Left kidney (tissue), 2 donors: Measurements from ENCODE around the gene AGXT. TPM values are rescaled to one million over a fixed set of nuclear protein-coding genes. Genes with fewer than 3 reads are reported as not detected.

Experiments used
- DNase-seq: peaks from one replicate; pipeline ENCODE4 v3.0.0-alpha.2; 2013
- polyA plus RNA-seq: library from polyadenylated mRNA; unstranded; fragments of 120-200 nt; gene quantifications from one replicate; pipeline ENCODE4 v1.2.1, GENCODE V29; 2013; ENCODE audit not compliant: insufficient read length

AGXT gene
- polyA plus RNA-seq, 1 donor, result 0.12 TPM

DNA sequence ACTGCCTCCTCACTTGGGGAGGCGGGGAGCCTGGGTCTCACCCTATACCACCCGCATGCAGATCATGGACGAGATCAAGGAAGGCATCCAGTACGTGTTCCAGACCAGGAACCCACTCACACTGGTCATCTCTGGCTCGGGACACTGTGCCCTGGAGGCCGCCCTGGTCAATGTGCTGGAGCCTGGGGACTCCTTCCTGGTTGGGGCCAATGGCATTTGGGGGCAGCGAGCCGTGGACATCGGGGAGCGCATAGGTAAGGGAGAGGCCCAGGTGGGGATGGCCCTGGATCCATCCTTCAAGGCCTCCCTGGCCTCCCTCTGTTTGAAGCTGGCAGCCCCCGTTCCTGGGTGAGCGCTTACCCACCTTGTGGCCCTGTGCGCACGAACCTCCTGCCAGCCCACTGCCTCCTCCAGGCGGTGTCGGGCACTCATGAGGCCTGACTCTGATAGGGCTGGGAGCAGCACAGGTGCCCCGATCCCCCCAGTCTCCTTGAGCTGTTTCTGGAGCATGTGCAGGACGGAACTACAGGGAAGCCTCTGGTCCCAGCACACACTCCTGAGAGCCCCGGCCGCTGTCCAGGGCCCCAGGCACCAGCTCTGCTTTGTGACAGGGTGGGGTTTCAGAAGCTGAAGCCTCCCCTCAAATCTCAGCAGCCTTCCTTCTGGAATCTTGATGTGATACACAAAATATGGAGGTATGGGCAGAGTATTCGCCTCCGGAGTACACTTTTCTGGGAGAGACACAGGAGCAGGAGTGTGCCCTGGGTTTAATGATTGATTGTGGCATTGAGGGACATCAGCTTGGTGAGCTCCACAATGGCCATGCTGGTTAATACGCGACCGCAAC, 708 bp downstream of the AGXT start:
- no peak for DNase-seq

DNA sequence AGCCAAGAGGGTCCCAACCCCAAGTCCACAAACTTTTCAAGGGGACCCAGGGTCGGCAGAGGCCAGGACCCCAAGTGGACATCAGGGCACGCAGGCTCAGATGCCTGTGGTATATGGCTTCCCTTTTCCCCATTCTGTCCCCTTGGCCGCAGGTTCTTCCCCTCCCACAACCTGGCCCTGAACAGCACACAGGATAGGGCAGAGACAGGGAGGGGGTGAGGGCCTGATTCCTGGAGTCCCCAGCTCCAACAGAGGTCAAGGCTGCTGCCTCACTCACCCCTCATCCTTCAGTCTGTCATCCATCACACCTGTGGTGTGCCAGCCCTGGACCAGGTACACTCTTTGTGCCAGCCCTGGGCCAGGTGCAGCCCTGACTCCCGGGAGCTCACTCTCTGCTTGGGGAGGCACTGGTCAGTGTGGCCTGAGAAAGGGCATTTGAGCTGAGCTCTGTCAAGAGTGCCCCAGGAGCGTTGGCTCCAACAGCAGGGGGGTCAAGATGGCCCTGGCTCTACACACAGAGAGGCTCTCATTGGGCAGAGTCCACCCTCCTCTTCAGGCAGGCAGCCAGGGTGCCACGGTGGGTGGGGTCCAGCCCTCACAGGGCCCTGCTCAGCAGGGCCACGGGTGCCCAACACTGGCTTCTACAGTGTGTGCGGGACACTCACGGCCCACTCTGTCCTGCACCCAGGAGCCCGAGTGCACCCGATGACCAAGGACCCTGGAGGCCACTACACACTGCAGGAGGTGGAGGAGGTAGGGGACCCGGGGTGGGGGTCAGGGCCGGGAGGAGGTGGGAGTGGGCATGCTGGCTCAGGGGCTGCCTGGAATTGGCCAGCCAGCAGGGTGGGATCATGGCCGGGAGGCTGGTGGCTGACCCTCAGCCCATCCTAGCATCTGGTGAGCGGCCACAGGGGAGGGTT, 1.6 kb downstream of the AGXT start:
- DNase-seq, result no peak

DNA sequence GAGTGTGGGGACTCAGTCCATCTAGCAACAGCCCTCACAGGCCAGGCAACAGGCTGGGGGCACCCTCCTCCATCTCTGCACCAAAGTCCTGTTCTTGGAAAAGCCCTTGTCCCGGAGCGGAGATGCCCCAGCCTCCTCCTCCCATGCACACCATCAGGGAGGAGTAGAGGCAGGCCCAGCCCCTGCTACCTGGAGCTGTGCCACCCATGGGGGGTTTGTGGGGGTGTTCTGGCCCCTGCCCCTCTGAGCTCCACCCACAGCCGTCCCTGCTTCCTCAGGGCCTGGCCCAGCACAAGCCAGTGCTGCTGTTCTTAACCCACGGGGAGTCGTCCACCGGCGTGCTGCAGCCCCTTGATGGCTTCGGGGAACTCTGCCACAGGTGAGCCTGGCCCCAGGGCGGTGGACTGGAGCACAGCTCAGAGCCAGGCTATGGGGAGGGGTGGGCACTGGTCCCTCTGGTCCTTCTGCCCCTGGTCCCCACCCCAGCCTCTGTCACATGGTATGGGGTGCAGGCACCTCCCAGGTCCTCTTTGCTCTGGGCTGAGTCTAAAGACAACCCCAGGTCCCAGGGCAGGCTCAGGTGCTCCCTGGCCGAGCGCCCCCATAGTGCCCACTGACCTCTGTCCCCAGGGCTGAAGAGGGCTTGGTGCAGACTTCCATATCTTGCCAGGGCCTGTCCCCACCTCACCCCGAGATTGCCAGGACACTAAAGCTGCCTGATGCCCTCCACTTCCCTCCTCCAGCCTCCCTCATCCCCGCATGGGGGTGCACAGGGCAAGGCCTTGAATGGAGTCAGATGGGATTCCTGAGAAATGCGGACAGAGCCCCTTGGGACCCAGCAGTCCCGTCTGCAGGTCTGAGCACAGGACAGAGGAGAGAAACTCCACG, 2.7 kb downstream of the AGXT start:
- no peak for DNase-seq

DNA sequence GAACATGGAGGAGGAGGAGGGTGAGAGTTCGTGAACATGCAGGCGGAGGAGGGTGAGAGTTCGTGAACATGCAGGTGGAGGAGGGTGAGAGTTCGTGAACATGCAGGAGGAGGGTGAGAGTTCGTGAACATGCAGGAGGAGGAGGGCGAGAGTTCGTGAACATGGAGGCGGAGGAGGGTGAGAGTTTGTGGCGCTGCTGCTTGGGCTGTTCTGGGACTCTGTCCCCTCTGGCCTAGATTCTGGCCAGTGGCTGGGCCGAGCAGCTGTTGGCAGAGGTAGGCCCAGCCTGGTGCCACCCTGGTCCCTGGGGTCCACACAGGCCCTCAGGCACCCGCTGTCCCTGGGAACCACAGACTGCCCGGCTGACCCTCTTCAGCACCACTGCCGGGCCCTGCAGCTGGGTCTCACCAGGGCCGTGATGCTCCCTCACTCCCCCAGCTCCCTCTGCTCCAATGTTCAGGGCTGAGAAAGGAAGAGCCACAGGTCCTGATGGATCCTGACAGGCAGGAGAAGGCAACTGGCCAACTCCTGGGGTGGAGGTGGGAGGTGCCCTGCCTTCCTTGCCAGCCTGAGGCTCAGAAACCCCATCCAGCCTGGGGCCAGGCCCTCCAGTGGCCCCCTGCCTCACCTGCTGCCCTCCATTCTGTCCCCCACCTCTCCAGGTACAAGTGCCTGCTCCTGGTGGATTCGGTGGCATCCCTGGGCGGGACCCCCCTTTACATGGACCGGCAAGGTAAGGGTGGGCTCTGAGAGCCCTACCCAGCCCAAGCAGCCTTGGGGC, 3.9 kb downstream of the AGXT start:
- no peak for DNase-seq

DNA sequence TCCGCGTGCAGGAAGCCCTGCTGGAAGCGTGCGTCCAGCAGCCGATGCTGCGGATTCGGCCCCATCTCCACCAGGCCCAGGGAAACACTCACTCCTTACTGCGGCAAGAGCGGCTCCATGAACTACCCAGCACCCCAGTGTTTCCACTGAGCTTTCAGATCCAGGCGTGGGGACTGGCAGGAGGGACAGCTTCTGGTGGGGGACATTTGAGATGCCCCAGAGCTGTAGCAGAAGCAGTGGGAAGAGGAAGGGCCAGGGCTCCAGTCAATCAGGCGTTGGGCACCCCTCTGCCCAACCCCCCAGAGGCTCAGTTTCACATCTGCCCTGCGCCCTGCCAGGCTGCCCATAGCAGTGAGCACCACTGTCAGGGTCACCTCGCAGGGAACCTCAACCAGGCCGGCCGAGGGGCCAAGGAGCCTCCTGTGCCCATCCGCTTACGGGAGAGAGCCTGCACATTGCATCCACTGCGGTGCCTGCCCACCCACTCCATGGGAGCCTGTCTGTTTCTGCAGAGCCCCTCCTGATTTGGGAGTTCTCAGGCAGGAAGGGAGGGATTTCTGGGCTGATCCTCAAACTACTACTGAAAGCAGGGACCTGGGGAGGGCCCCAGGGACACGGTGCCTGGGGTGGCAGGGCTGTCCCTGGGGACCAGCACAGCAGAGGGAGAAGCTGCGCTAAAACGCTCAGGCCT, 4.6 kb downstream of the AGXT start:
- no peak for DNase-seq

DNA sequence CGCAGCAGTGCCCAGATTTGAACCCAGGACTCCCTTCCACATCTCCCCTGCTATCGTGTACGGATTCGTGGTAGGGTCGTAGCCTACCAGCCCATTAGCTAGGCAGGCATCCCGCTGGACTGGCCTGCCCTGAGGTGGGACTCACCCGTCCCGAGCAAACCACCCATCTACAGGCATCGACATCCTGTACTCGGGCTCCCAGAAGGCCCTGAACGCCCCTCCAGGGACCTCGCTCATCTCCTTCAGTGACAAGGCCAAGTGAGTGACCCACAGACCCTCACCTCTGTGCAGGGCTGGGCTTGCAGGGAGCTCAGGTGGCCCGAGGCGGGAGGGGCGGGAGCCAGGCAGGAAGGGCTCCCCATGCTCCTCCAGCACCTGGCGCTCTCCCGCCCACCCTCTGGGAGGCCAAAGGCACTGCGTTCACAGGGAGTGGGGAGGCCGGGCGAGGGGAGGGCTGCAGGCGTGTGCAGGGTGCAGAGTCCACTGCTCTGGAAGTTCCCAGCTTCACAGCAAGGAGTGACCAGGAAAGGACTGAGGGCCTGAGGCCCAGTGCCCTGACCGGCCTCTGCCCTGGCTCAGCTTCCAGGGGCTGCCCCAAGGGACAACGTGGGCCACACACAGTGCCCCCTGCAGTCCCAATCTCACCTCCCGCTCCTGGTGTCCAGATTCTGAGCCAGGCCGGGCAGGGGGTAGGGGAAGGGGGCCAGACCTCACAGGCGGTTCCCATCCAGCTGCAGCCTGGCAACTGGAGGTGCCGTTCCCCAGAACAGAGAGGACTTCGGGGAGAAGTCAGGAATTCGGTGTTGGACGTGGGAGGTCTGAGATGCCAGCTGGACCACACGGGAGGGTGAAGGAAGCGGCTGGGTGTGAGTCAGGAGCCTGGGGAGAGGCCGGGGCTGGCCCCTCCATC, 5.4 kb downstream of the AGXT start:
- DNase-seq, result no peak

DNA sequence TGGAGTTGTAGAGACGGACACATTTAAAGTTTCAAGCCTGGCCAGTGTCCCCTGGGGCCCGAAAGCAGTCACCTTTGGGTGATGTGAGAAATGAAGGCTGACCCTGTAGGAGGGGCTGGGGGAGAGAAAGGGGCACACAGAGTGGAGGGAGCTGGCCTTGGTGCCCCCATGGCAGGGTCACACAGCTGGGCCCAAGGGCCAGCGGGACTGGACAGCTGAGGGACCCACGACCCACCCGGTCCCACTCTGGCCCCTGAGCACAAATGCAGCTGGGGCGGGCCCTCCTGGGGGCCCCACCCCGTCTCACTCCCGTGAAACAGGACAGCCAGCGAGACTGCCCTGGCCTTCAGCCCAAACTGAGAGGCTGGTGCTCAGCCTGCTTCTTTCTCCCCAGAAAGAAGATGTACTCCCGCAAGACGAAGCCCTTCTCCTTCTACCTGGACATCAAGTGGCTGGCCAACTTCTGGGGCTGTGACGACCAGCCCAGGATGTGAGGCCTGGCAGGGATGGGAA, 6.1 kb downstream of the AGXT start:
- DNase-seq, result no peak

DNA sequence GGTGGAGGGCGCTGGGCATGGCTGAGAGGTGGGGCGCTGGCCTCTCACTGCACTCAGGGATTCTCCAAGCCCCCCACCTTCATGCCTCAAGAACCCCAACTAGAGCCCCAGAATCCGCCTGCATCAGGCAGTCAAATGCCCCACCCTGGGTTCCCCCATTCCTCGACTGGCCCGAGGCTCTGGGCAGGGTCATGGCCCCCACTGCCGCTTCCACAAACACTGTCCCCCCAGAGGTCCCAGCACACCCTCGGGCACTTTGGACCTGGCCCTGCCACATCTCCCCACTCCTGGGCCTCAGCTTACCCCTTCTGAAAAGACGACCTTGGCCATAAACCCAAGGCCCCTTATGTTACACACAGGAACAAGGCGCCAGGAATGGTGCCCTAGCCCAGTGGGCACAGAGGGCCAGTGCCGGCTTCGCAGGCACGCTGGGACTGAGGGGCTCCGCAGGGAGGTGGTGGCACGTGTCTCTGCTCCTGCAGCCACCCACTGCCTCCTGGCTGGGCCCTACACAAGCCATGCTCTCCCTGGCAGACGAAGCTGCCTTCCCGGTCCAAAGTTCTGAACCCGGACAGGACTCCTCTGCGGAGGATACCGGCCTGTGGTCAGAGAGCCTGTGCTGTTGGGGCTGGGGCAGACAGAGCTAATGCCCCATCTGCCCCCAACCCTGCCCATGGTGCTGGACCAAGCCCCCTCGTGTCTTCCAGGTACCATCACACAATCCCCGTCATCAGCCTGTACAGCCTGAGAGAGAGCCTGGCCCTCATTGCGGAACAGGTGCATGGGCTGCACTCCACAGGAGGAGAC, 6.8 kb downstream of the AGXT start:
- no peak for DNase-seq

DNA sequence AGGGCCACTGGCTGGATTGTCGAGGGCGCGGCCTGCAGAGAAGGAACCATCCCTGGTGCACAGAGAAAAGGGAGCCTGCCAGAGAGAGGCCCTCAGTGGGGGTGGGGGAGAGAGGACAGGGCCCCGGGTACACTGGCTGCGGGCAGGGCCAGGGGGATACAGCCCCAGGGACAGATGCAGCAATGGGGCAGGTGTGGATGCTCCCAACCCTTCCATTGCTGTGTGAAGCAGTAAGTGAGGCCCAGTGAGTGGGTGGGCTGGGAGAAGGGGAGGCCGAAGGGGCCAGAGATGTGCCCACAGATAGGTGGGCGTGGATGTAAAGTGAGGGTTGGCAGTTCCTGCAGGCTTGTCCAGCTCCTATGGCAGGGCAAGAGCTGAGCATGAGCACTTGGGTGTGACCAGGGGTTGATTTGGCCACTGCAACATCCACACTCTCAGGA, 7.4 kb downstream of the AGXT start:
- DNase-seq, result no peak

DNA sequence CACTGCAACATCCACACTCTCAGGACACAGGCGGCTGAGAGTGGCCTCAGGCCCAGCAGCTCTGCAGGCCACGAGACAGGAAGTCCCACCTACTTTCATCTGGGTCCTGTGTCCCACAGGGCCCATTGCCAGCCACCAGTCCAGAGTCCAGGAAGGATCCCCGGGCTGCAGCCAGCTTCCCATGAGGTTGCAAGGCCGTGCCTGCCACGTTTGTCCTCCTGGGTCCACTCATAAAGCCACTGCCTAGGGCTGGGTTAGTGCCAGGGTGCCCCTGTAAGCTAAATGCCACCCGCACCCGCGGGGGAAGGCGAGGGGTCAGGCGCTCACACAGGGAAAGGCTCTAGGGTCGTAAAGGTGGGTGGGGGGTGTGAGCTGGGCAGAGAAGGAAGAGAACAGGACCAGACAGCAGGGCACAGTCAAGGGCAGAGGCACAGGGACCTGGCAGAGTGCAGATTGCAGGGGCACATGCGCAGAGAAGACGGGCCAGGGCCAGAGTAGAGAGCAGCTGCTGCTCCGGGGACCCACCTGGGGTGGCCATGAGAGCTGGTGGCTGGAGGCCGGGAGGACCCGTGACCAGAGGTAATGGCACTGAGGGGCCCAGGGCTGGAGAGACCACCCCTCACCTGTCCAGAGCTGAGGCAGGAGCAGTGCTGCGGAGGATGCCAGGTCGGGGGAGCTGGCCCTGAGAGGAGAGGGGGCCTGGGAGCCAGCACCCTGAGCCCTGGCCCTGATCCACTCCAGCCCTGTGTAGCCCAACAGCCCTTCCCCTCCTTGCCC, 8.0 kb downstream of the AGXT start:
- DNase-seq, result no peak

DNA sequence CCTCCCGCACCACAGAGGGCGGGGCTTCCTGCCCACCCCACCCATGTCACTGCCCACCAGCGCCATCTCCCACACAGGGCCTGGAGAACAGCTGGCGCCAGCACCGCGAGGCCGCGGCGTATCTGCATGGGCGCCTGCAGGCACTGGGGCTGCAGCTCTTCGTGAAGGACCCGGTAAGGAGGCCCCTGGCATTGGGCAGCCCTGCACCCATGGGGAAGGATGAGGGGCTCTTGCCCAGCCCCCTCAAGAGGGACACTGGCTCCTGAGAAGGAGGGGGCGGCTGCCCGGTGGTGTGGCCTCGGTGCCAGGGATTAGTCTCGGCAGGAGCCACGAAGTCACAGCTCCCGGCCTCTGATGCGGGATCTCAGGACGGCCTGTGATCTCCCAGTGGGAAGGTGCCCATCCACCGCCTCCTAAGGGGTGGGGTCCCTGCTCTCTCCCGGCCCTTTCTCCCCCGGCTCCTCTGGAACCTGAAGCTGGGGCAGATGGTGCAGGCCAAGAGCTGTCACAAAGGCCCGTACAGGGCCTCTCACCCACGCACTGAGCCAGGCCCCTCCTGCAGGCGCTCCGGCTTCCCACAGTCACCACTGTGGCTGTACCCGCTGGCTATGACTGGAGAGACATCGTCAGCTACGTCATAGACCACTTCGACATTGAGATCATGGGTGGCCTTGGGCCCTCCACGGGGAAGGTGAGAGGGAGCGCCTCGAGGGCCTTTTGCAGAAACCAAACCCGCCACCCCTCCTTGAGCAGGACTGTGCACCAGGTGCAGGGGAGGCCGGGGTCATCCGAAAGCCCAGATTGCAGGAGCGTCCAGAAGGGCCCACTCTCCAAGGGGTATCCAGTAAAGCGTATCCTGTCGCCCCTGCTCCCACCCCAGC, 9.1 kb downstream of the AGXT start:
- DNase-seq, result no peak

DNA sequence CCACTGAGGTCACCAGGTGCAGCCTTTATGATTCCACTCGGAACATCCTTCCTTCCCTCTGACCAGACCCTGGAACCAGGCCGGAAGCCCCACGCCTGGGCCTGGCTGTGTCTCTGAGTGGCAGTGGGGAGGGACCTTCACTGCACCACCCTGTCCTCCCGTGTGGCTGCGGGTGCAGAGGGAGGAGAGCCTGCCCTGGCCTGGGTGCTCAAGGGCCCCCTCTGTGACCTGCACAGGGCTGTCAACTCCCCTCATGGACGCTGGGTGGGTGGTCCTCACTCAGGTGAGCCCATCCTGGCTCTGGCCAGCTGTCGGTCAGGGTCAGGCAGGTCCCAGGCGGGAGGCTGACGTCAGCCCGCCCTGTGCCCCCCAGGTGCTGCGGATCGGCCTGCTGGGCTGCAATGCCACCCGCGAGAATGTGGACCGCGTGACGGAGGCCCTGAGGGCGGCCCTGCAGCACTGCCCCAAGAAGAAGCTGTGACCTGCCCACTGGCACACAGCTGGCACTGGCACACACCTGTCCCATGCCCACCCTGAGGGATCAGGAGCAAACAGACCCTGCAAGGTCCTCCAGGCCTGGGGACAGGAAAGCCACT, 9.8 kb downstream of the AGXT start:
- DNase-seq, result no peak

DNA sequence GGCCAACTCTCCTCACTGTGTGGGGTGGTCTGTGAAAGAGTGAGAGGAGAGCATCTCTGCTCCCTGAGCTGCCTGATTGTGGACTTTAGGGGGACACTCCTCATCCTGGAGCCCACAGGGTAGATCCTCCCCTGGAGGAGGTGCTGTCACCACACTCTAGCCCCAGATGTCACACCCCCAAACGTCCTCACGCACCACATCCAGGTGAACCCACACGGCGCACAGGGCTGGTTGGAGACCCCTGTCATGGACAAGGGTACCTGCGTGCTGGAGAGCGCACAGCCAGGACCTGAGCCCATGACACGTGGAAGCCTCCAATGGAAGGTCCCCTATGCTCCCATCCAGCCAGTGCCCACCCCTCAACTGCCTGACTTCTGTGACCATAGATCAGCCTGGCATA, 10.5 kb downstream of the AGXT start:
- DNase-seq, result no peak

DNA sequence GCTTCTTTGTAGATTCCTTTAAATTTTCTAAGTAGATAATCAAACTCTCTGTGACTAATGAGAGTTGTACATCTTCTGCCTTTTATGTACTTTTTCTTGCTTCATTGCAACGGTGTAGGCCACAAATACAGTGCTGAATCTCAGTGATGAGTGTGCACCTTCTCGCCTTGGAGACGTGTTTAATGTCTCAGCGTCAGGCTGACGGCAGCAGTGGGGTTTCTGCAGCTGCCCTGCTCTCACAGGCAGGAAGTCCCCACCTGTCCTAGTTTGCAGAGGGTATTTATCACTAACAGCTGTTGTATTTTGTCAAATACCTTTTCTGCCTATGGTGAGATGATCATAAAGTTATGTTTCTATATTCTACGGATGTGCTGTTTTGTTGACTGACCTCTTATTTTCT, 13.3 kb downstream of the AGXT start:
- DNase-seq, result no peak

DNA sequence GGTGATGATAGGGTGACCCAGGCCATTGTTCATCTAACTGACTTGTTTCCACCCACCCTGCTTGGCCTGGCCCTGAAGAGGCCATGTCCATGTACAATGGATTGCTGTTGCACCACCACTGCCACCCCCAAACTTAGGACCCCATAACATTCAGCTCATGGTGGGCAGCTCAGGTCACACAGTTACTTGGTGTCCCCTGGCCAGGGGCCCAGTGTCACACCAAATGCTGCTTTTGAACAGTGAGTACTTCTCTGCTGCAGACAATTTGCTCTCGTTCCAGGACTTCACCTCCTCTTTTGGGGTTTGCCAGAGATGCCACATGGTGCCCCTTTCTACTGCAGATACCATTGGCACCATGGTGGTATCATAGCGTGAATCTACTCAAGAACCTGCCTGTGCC, 15.6 kb downstream of the AGXT start:
- DNase-seq, result no peak

DNA sequence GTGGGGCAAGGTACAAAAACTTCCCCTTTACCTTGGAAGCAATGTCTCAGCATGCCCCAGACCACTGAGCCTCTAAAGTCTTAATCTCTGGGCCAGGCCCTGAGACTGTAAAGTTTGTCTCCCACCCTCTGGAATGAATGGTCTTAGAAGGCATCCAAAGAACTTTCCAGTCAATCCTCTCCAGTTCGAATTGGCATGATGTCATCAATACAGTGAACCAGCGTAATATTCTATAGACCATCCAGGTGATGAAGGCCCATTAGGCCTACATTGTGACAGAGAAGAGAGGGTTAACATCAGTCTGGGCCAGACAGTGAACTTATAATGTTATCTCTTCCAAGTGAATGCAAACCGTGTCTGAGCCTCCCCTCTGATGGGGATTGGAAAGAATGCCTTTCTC, 16.1 kb downstream of the AGXT start:
- no peak for DNase-seq
